OCI-LY3 (cell line): ENCODE data around the gene HBE1.

ENCODE experiments used
- H2AFZ ChIP-seq: fragments of 200-600, 300-600 bp; shearing (Covaris generic); 2 replicates; pipeline ENCODE4 v1.6.0; 2014; ENCODE audit warnings: antibody characterized with exemption, low read depth, low read length
- H3K27ac ChIP-seq: fragments of 200-600, 300-600 bp; sonication (generic); 2 replicates; pipeline ENCODE4 v1.5.1; 2014; ENCODE audit warnings: mild to moderate bottlenecking, low read length, moderate library complexity, mixed read lengths
- H3K27me3 ChIP-seq: fragments of 200-600, 300-600 bp; sonication (generic); 2 replicates; pipeline ENCODE4 v1.6.1; 2014; ENCODE audit warnings: low read depth, low read length, mixed read lengths
- H3K36me3 ChIP-seq: fragments of 200-600, 300-600 bp; sonication (generic); replicated peaks from 2 replicates; pipeline ENCODE3; 2014; ENCODE audit warnings: low read depth, low read length, mixed read lengths
- H3K4me1 ChIP-seq: fragments of 300-600, 200-600 bp; sonication (generic); 2 replicates; pipeline ENCODE4 v1.6.1; 2014; ENCODE audit warnings: low read length, mixed read lengths
- H3K4me2 ChIP-seq: fragments of 200-600, 300-600 bp; sonication (generic); 2 replicates; pipeline ENCODE4 v1.6.1; 2014; ENCODE audit warnings: low read length, mixed read lengths
- H3K4me3 ChIP-seq: fragments of 300-600, 200-600 bp; sonication (generic); 2 replicates; pipeline ENCODE4 v1.5.1; 2014; ENCODE audit warnings: antibody characterized with exemption, mild to moderate bottlenecking, low read length, moderate library complexity
- H3K79me2 ChIP-seq: fragments of 300-600, 200-600 bp; shearing (Covaris generic); 2 replicates; pipeline ENCODE4 v1.6.1; 2014; ENCODE audit warnings: mild to moderate bottlenecking, low read length, mixed read lengths
- H3K9ac ChIP-seq: fragments of 300-600, 200-600 bp; shearing (Covaris generic); 2 replicates; pipeline ENCODE4 v1.6.0; 2014; ENCODE audit warnings: mild to moderate bottlenecking, low read length, moderate library complexity
- H3K9me3 ChIP-seq: fragments of 200-600, 300-600 bp; shearing (Covaris generic); 2 replicates; pipeline ENCODE4 v1.6.1; 2014; ENCODE audit warnings: low read length, mixed read lengths; ENCODE audit not compliant: insufficient read depth
- H4K20me1 ChIP-seq: fragments of 200-600, 300-600 bp; sonication (generic); 2 replicates; pipeline ENCODE4 v1.6.1; 2016; ENCODE audit warnings: low read length, mixed read lengths; ENCODE audit not compliant: insufficient read depth
- EZH2phosphoT487 ChIP-seq: fragments of 200-600 bp; shearing (Covaris generic); IDR thresholded peaks from 2 replicates; pipeline ENCODE4 v1.6.1; 2018; ENCODE audit warnings: antibody characterized with exemption, mixed run types, low read depth
- TF ChIP-seq, protein P1 (sequence below): fragments of 200-600, 300-600 bp; sonication (generic); IDR thresholded peaks from 2 replicates; pipeline ENCODE4 v1.5.1; 2014; ENCODE audit warnings: antibody characterized with exemption, low read length, low read depth

HBE1 gene

DNA sequence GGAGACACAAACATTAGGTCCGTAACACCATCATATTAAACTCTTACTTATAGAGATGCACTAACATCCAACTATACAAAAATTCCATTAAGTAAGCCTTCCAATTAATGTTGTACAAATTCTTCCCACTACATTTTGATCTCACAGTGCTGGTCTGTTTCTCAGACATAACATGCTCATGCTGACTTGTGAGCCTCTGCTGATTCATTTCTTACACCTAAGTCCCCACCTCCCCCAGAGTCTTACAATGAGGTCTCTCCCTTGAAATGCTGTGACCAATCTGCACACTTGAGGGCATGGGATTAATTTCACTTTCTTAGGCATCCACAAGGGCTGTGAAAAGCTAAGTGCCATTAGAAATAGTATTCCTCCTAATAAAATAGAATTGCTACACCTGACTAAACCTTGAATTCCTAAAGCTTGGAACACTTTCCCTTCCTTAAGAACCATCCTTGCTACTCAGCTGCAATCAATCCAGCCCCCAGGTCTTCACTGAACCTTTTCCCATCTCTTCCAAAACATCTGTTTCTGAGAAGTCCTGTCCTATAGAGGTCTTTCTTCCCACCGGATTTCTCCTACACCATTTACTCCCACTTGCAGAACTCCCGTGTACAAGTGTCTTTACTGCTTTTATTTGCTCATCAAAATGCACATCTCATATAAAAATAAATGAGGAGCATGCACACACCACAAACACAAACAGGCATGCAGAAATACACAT, 22.1 kb downstream of the HBE1 start:
- no peak overlapping the region for H3K4me3 ChIP-seq
- no peaks in the 10 kb centered on the region for H3K9me3 ChIP-seq
- no peak overlapping the region for H3K27ac ChIP-seq
- no peaks in the 10 kb centered on the region for H3K79me2 ChIP-seq
- H3K4me1 ChIP-seq, result peaks cover 4% of the 10 kb centered on the region
- H3K4me2 ChIP-seq, result no peak overlapping the region
- no peaks in the 10 kb centered on the region for H3K36me3 ChIP-seq
- H2AFZ ChIP-seq, result no peak overlapping the region
- H3K9ac ChIP-seq, result no peak overlapping the region
- TF ChIP-seq EZH2phosphoT487, result no peak
- TF ChIP-seq, protein P1, sequence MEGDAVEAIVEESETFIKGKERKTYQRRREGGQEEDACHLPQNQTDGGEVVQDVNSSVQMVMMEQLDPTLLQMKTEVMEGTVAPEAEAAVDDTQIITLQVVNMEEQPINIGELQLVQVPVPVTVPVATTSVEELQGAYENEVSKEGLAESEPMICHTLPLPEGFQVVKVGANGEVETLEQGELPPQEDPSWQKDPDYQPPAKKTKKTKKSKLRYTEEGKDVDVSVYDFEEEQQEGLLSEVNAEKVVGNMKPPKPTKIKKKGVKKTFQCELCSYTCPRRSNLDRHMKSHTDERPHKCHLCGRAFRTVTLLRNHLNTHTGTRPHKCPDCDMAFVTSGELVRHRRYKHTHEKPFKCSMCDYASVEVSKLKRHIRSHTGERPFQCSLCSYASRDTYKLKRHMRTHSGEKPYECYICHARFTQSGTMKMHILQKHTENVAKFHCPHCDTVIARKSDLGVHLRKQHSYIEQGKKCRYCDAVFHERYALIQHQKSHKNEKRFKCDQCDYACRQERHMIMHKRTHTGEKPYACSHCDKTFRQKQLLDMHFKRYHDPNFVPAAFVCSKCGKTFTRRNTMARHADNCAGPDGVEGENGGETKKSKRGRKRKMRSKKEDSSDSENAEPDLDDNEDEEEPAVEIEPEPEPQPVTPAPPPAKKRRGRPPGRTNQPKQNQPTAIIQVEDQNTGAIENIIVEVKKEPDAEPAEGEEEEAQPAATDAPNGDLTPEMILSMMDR, result no peak
- peaks cover 9% of the 10 kb centered on the region for H3K27me3 ChIP-seq
- no peaks in the 10 kb centered on the region for H4K20me1 ChIP-seq

DNA sequence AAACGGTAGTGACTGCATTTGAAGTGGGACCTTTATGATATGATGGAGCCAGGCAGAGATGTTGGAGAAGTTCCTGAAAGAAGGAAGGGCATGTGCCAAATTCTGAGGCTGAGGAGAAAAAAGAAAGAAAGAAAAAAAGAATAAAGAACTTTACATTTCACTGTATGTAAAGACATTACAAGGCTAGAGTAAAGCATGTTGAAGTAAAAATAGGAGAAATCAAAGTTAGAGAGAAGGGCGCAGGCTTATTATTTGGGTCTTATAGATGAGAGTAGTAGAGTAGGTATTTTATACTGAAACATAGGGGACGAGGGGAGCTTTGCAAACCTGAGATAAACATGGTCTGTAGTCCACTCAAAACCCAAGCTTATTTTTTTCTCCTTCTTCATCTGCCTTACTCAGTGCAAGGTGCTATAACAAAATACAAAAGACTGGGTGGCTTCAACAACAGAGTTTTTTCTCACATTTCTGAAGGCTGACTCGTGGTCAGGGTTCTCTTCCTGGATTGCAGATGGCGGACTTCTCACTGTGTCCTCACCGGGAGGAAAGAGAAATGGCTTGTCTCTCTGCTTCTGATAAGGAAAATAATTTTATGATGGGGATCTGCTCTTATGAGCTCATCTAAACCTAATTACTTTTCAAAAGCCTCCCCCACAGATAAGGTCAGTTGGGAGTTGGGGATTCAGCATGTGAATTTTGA, 22.8 kb downstream of the HBE1 start:
- Histone ChIP-seq H4K20me1 (no peaks in the 10 kb centered on the region), H3K4me1 (peaks cover 4% of the 10 kb centered on the region), H3K9me3 (no peaks in the 10 kb centered on the region), H3K9ac (no peak overlapping the region), H3K27ac (no peak overlapping the region), H3K4me3 (no peak overlapping the region), H3K27me3 (0 out of 2 replicates have a peak, but pooled peaks cover 5% of the 10 kb centered on the region), H2AFZ (no peak overlapping the region), H3K4me2 (no peak overlapping the region), H3K79me2 (no peaks in the 10 kb centered on the region), H3K36me3 (no peaks in the 10 kb centered on the region)
- no peak for TF ChIP-seq EZH2phosphoT487
- TF ChIP-seq, protein P1, result no peak

DNA sequence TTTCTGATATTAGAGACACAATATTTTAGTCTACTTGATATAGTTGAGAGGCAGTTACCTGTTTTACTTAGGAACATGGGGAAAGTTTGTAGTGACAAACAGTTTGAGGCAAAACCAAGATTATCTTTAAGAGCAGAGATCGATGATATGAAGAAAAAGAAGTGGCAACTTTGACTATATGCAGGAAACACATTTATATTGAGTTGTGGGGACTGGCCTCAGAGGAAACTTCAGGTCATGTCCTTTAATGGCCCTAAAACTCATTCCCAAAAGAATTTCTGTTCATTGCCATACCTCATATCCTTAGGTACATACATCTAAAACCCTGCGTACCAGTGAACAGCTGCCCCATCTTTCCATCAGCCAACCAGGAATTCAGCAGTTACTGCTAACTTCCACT, 24.6 kb downstream of the HBE1 start:
- no peak for TF ChIP-seq EZH2phosphoT487
- TF ChIP-seq, protein P1, result no peak
- Histone ChIP-seq H3K9me3 (no peaks in the 10 kb centered on the region), H3K79me2 (no peaks in the 10 kb centered on the region), H3K4me1 (peaks cover 4% of the 10 kb centered on the region), H2AFZ (no peak overlapping the region), H3K4me2 (no peak overlapping the region), H3K4me3 (no peak overlapping the region), H4K20me1 (no peaks in the 10 kb centered on the region), H3K27me3 (no peaks in the 10 kb centered on the region), H3K36me3 (no peaks in the 10 kb centered on the region), H3K9ac (no peak overlapping the region), H3K27ac (no peak overlapping the region)

DNA sequence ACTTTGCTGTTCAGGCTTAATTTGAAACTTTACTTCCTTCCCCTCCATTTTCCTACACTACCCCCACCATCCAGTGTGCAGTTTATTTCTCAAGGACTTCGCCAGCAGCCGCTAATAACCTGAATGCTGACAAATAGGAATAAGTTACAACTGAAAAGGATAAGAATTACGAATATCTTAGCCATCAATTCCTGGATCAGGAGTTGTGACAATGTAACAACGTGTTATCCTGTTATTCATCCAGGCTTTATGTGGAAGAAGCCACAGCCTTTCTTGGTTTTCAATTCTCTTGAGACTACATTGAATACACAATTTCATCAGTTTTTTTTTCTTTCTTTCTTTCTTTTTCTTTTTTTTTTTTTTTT, 25.9 kb downstream of the HBE1 start:
- no peak overlapping the region for H3K4me3 ChIP-seq
- H3K27ac ChIP-seq, result no peak overlapping the region
- H3K4me2 ChIP-seq, result no peak overlapping the region
- H3K4me1 ChIP-seq, result peaks cover 4% of the 10 kb centered on the region
- TF ChIP-seq, protein P1, result no peak
- TF ChIP-seq EZH2phosphoT487, result no peak
- H3K9ac ChIP-seq, result no peak overlapping the region
- H3K9me3 ChIP-seq, result no peaks in the 10 kb centered on the region
- no peaks in the 10 kb centered on the region for H3K36me3 ChIP-seq
- no peaks in the 10 kb centered on the region for H4K20me1 ChIP-seq
- H3K79me2 ChIP-seq, result no peaks in the 10 kb centered on the region
- H2AFZ ChIP-seq, result no peak overlapping the region
- H3K27me3 ChIP-seq, result no peaks in the 10 kb centered on the region
